GM18873 (cell line): ENCODE results near the gene ZBTB44.
"Not testable (repeated sequence)": the region's sequence is repeated elsewhere in the genome, so short reads cannot be mapped to it uniquely, and the experiment has no call there.

Source experiments
- ATAC-seq: cut with Tn5 transposase; IDR thresholded peaks from one replicate; pipeline ENCODE4 v1.9.1; 2021; ENCODE audit warnings: mild to moderate bottlenecking, moderate library complexity, moderate number of reproducible peaks; ENCODE audit not compliant: unreplicated experiment, low FRiP score

Gene ZBTB44

GRCh38 chr11:130202009-130202817 is 112.5 kb downstream of the ZBTB44 start:
- ATAC-seq = no peak

- no peak for ATAC-seq
Observed at GRCh38 chr11:130201026-130201425, 113.7 kb downstream of the ZBTB44 start.

GRCh38 chr11:130199792-130200191 is 114.9 kb downstream of the ZBTB44 start:
- ATAC-seq = no peak

- ATAC-seq = no peak
Observed at GRCh38 chr11:130198964-130199363, 115.8 kb downstream of the ZBTB44 start.

- ATAC-seq = no peak
Observed at GRCh38 chr11:130198292-130198691, 116.4 kb downstream of the ZBTB44 start.

GRCh38 chr11:130197386-130198035 is 117.2 kb downstream of the ZBTB44 start:
- ATAC-seq = no peak

- no peak for ATAC-seq
Observed at GRCh38 chr11:130194241-130195023, 120.3 kb downstream of the ZBTB44 start.

- not testable (repeated sequence) for ATAC-seq
Observed at GRCh38 chr11:130193551-130193950, 121.2 kb downstream of the ZBTB44 start.

GRCh38 chr11:130192845-130193267 is 121.9 kb downstream of the ZBTB44 start:
- no peak for ATAC-seq

GRCh38 chr11:130191896-130192295 is 122.8 kb downstream of the ZBTB44 start:
- no peak for ATAC-seq

- ATAC-seq = no peak
Observed at GRCh38 chr11:130190371-130190881, 124.3 kb downstream of the ZBTB44 start.

GRCh38 chr11:130189492-130190210 is 125.1 kb downstream of the ZBTB44 start:
- no peak for ATAC-seq

- ATAC-seq = no peak
Observed at GRCh38 chr11:130188585-130189347, 126.0 kb downstream of the ZBTB44 start.

- no peak for ATAC-seq
Observed at GRCh38 chr11:130188047-130188446, 126.7 kb downstream of the ZBTB44 start.

- no peak for ATAC-seq
Observed at GRCh38 chr11:130187096-130187495, 127.6 kb downstream of the ZBTB44 start.

- no peak for ATAC-seq
Observed at GRCh38 chr11:130183878-130184610, 130.7 kb downstream of the ZBTB44 start.

GRCh38 chr11:130181295-130182272 is 133.1 kb downstream of the ZBTB44 start:
- peak; percentile 58 for ATAC-seq

- no peak for ATAC-seq
Observed at GRCh38 chr11:130180896-130181294, 133.8 kb downstream of the ZBTB44 start.
